Esophagus squamous epithelium (tissue), 5 donors: ENCODE results near the gene TRANK1. TPM values are rescaled to one million over a fixed set of nuclear protein-coding genes. Genes with fewer than 3 reads are reported as not detected.
A peak's percentile ranks its signal among the peaks of the same experiment; 100 is the strongest.

Experiments
- DNase-seq: peaks from one replicate; lab custom pipeline; 2025; lab: John Stamatoyannopoulos, UW
- H3K27ac ChIP-seq, 4 donors: fragments of 200-600 bp; sonication (generic); one replicate each; pipeline ENCODE4 v1.5.1; 2016 to 2019; ENCODE audit warnings: mild to moderate bottlenecking in 1 of 4
- H3K27me3 ChIP-seq, 4 donors: fragments of 200-600 bp; sonication (generic); 1 replicate in 3 of 4; 2 replicates in 1 of 4; pipeline versions ENCODE4 v1.5.1 to v1.6.0; 2017 to 2021; ENCODE audit warnings: antibody characterized with exemption in 1 of 4
- H3K36me3 ChIP-seq, 3 donors: fragments of 200-600 bp; sonication (generic); one replicate each; pipeline ENCODE4 v1.5.1; 2016 to 2019
- H3K4me1 ChIP-seq, 3 donors: fragments of 200-600 bp; sonication (generic); one replicate each; pipeline ENCODE4 v1.5.1; 2017 to 2019
- H3K4me3 ChIP-seq, 4 donors: fragments of 200-600 bp; sonication (generic); 1 replicate in 3 of 4; 2 replicates in 1 of 4; pipeline ENCODE4 v1.5.1; 2016 to 2019; ENCODE audit warnings: mild to moderate bottlenecking in 2 of 4, moderate library complexity in 1 of 4
- H3K9me3 ChIP-seq, 3 donors: fragments of 200-600 bp; sonication (generic); one replicate each; pipeline ENCODE4 v1.5.1; 2016 to 2019
- POLR2A ChIP-seq, 4 donors: fragments of 450-650 bp; IDR thresholded peaks; one replicate each; pipeline ENCODE4 v1.6.1; 2017; ENCODE audit warnings: antibody characterized with exemption in 4 of 4, mild to moderate bottlenecking in 4 of 4, moderate library complexity in 3 of 4
- WGBS, 2 donors: methylation state at CpG; one replicate each; pipeline ENCODE4 v1.1.5; 2018; 5-methylcytosine and 5-hydroxymethylcytosine counted together
- intact Hi-C: fragments of 100-400 bp; cut with DNase I; formaldehyde crosslinking; loops from one replicate; pipeline ENCODE4 v1.15.0; 2022
- total RNA-seq, 4 donors: library from RNA; depleted of rRNA; stranded (reverse); fragments of >200 nt; gene quantifications; one replicate each; pipeline ENCODE4 v1.1.0, GENCODE V29; 2016
- TF ChIP-seq, protein P1 (sequence below), 6 experiments: fragments of 450-650 bp in 4 of 6; fragments of 200-600 bp in 2 of 6; sonication (generic) in 2 of 6; IDR thresholded peaks; one replicate each; pipeline ENCODE4 v1.5.1; 2016 to 2019; ENCODE audit warnings: antibody characterized with exemption in 6 of 6, mild to moderate bottlenecking in 4 of 6, moderate library complexity in 4 of 6
- donor health status: DM: yes; HTN: yes; CAD: no.

TRANK1 gene
- total RNA-seq, 4 donors from 2014 or later = 1.8 to 6.3 (median 3.7) TPM

GRCh38 chr3:36814776-36815175 is 130.1 kb downstream of the TRANK1 start:
- Histone ChIP-seq H3K4me3 (no peak overlapping the region), H3K4me1 (peaks cover 0 to 24% (median 6%) of the 10 kb centered on the region in 3 donors), H3K9me3 (no peaks in the 10 kb centered on the region), H3K36me3 (no peaks in the 10 kb centered on the region), H3K27ac (no peak overlapping the region), H3K27me3 (no peaks in the 10 kb centered on the region)
- intact Hi-C loops = no loop called here
- TF ChIP-seq, protein P1, sequence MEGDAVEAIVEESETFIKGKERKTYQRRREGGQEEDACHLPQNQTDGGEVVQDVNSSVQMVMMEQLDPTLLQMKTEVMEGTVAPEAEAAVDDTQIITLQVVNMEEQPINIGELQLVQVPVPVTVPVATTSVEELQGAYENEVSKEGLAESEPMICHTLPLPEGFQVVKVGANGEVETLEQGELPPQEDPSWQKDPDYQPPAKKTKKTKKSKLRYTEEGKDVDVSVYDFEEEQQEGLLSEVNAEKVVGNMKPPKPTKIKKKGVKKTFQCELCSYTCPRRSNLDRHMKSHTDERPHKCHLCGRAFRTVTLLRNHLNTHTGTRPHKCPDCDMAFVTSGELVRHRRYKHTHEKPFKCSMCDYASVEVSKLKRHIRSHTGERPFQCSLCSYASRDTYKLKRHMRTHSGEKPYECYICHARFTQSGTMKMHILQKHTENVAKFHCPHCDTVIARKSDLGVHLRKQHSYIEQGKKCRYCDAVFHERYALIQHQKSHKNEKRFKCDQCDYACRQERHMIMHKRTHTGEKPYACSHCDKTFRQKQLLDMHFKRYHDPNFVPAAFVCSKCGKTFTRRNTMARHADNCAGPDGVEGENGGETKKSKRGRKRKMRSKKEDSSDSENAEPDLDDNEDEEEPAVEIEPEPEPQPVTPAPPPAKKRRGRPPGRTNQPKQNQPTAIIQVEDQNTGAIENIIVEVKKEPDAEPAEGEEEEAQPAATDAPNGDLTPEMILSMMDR (IDR thresholded peaks at IDR 0.05) = peak in 1 of 6 experiments; percentile 31
- no peak for TF ChIP-seq POLR2A (IDR thresholded peaks at IDR 0.05)
- WGBS, 2 donors = 49 to 61% methylated on average over 3 to 4 of the region's 4 CpGs
- DNase-seq = no peak

DNA sequence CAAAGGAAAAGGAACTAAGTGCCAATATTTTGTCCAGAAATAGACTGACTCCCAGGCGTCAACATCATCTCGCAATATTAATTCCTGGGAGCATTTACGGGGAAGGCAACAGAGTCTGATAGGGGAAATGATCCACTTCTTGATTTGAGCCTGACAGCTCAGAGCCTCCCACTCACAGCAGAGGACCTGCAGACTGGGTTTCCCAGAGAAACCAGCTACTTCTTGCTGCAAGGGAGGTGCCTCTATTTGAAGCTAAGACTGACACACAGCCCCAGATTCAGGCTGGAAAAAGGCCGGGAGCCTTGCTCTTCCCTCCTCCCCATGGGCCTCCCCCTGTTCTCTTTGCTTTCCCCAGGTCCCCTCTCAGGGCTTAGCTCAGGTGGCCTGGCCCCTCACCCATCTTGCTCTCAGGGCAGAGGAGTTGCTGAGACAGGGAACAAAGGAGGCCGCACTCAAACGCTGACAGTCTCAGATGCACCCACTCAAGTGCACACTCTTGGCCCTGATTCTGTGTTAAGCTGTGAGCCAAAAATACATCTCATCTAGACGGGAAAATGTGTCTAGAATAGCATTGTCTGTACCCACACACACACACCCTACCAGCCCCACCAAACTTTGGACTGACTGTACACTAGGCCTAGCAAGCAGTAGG is 130.7 kb downstream of the TRANK1 start:
- WGBS, 2 donors = 39 to 54% methylated on average over 4 to 5 of the region's 7 CpGs
- H3K9me3 ChIP-seq = no peaks in the 10 kb centered on the region
- no peak for TF ChIP-seq POLR2A (IDR thresholded peaks at IDR 0.05)
- TF ChIP-seq, protein P1 (IDR thresholded peaks at IDR 0.05) = no peak
- H3K36me3 ChIP-seq = no peaks in the 10 kb centered on the region
- peaks cover 0 to 24% (median 6%) of the 10 kb centered on the region in 3 donors for H3K4me1 ChIP-seq
- no peak overlapping the region for H3K4me3 ChIP-seq
- no peaks in the 10 kb centered on the region for H3K27me3 ChIP-seq
- no peak overlapping the region for H3K27ac ChIP-seq
- intact Hi-C loops = no loop called here
- no peak for DNase-seq

DNA sequence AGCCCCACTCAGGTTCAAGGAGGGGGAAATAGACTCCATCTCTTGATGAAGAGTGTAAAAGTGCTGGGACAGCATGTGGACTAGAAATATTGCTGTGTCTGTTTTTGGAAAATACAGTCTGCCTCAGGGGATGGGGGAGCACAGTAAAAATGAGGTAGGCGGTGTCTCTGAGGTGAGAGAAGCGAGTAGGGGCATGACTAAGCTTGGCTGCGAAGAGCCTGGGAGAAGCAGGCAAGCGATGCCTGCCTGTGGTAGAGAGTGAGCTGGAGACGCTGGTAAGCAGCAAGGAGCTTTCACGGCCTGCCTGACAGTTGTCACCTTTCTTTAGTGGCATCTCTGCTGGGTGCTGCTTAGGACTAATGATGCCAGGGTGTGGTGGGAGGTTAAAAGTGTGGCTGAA is 131.5 kb downstream of the TRANK1 start:
- H3K9me3 ChIP-seq = no peaks in the 10 kb centered on the region
- DNase-seq = no peak
- intact Hi-C loops = no loop called here
- peaks cover 0 to 24% (median 6%) of the 10 kb centered on the region in 3 donors for H3K4me1 ChIP-seq
- no peaks in the 10 kb centered on the region for H3K36me3 ChIP-seq
- H3K4me3 ChIP-seq = no peak overlapping the region
- WGBS, 2 donors = 38 to 46% methylated on average over 6 of the region's 6 CpGs
- no peak for TF ChIP-seq POLR2A (IDR thresholded peaks at IDR 0.05)
- TF ChIP-seq, protein P1 (IDR thresholded peaks at IDR 0.05) = no peak
- H3K27ac ChIP-seq = no peak overlapping the region
- no peaks in the 10 kb centered on the region for H3K27me3 ChIP-seq

DNA sequence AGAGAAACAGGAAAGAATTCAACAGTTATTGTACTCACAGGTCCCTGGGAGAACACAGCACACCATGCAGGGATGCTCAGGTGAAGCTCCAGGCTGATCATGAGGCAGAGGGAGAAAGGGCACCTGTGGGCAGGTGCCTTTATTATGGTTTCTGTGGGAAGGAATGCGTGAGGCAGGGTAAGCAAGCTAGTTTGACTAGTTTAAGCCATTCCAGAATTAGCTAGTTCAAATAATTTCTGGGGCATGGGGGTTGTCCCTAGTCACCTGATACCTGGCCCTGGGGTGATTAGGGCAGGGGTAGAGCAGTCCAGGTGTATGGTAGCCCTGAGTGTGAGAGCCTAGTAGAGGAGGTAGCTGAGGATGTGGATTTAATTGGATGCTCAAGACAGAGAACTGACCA is 132.6 kb downstream of the TRANK1 start:
- no peak for TF ChIP-seq POLR2A (IDR thresholded peaks at IDR 0.05)
- TF ChIP-seq, protein P1 (IDR thresholded peaks at IDR 0.05) = no peak
- H3K27ac ChIP-seq = no peak overlapping the region
- H3K27me3 ChIP-seq = no peaks in the 10 kb centered on the region
- intact Hi-C loops = no loop called here
- peaks cover 0 to 24% (median 6%) of the 10 kb centered on the region in 3 donors for H3K4me1 ChIP-seq
- no peaks in the 10 kb centered on the region for H3K9me3 ChIP-seq
- no peaks in the 10 kb centered on the region for H3K36me3 ChIP-seq
- 44 to 67% methylated on average over 1 of the region's 1 CpG for WGBS, 2 donors
- H3K4me3 ChIP-seq = no peak overlapping the region
- DNase-seq = no peak

- no peaks in the 10 kb centered on the region for H3K36me3 ChIP-seq
- H3K9me3 ChIP-seq = no peaks in the 10 kb centered on the region
- H3K4me1 ChIP-seq = peaks cover 0 to 24% (median 6%) of the 10 kb centered on the region in 3 donors
- TF ChIP-seq, protein P1 (IDR thresholded peaks at IDR 0.05) = no peak
- TF ChIP-seq POLR2A (IDR thresholded peaks at IDR 0.05) = no peak
- H3K27me3 ChIP-seq = no peaks in the 10 kb centered on the region
- intact Hi-C loops = no loop called here
- 78 to 80% methylated on average over 2 of the region's 2 CpGs for WGBS, 2 donors
- H3K27ac ChIP-seq = no peak overlapping the region
- DNase-seq = no peak
- H3K4me3 ChIP-seq = no peak overlapping the region
These were observed 133.1 kb downstream of the TRANK1 start for GRCh38 chr3:36811768-36812167.
